GM21825 (cell line): Measurements from ENCODE around the gene ZNF275.
"Not testable (repeated sequence)": the region's sequence is repeated elsewhere in the genome, so short reads cannot be mapped to it uniquely, and the experiment has no call there.

ENCODE experiments used
- ATAC-seq: cut with Tn5 transposase; IDR thresholded peaks from one replicate; pipeline ENCODE4 v1.9.1; 2021; ENCODE audit warnings: mild to moderate bottlenecking, moderate library complexity; ENCODE audit not compliant: unreplicated experiment

The ZNF275 gene

DNA sequence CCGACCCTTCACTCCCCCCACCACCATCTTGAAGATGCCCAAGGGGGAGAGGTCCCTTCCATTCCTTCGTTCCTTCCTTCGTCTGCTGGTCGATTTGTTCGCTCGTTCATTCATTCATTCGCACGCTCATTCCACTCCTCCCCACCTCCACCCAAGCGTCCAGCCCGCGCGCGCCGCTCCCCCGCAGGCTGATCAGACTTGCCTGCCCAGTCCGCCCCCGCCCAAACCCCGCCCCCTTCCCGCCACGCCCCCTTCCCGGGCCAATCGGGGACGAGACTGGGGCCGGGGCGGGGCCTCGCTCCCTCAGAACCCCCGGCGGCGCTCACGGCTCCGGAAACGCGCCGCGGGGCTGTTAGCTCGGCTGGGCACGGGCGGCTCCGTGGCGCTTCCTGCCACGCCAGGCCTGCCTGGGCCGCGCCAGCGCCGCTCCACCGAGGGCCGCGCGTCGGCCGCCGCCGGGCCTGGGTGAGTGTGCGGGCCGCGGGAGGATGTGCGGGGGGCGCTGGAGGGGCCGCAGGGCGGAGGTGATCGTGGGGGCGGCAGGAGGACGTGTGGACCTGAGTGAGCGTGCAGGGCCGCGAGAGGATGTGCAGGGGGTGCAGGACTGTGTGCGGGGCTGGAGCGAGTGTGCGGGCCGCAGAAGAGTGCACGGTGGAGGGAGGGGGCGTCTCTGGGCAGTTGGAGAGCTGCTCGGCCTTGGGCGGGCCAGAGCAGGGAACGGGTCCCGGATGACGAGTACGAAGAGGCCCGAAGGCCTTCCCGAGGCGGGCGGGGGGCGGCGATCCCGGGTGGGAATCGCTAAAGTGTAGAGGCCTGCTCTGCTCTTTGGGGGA, at the start of gene ZNF275:
Gene ZNF275, plus strand, starts transcription at position 333 of the 833 bp plus-strand sequence. CDS start 2,527 bp downstream, outside the sequence.
- ATAC-seq: peak; percentile 82

DNA sequence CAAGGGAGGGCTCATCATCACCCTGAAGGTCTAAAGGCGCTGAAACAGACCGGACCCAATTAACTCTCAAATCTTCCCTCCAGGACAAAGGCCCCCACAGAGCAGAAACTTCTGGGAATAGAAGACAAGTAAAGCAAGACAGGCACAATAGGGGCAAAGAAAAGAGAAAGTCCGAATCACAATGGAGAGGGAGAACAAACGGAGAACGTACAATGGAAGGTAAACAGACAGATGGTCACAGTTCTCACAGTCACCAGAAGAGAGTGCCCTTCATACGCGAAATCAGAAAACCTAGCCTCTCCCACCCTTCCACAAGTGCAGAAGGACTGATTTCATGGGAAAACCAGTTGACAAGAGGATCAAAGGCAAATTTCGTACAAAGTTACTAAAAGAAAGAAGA, 48.3 kb upstream of the ZNF275 start:
- not testable (repeated sequence) for ATAC-seq

- ATAC-seq: not testable (repeated sequence)
These were observed 45.1 kb upstream of the ZNF275 start for GRCh38 chrX:153288807-153289206.

DNA sequence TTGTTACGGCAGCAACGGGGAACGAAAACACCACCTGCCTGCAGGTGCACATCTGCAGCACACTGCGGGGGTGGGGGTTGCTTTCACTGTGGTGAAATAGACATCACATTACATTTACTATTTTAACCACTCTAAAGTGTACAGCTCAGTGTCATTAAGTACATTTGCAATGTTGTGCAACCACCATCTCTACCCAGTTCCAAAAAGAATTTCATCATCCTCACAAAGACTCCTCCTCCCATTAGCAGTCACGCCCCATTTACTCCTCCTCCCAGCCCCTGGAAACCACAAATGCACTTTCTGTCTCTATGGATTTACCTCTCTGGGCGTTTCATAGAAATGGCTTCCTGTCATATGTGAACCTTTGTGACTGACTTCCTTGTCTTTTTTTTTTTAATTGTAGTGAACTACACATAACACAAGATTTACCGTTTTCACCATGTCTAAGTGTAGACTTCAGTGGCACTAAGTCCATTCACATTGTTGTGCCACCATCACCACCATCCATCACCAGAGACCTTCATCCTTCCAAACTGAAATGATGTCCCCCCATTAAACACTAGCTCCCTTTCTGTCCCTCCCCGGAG, 40.4 kb upstream of the ZNF275 start:
- ATAC-seq: not testable (repeated sequence)

DNA sequence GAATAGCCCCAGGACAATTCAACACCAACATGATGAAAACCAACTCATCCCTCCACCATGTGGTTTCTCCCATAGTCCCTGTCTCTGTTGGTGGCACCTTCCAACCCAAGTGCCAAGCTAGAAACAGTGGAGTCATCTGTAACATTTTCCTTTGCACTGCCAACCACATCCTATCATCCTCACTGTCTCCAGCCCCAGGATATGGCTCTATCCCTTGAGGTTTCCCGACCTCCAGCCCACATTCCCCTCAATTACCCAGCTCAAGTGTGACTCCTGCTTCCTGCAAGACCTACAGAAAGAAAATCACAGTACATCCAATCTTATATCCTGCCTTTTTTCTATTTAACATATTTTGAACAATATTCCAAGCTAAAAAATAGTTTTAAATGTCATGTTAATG, 36.6 kb upstream of the ZNF275 start:
- ATAC-seq: no peak

DNA sequence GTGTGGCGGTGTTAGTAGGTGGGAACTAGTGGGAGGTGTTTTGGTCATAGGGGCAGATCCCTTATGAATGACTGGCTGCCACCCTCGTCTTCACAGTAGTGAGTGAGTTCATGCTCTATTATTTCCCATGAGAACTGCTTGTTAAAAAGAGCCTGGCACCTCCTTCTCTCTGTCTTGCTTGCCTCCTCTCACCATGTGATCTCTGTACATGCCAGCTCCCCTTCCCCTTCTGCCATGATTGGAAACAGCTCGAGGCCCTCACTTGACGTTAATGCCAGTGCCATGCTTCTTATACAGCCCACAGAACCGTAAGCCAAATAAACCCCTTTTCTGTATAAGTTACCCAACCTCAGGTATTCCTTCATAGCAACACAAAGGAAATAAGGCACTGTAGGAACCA, 34.1 kb upstream of the ZNF275 start:
- ATAC-seq: no peak

GRCh38 chrX:153301746-153302145, 32.2 kb upstream of the ZNF275 start:
- no peak for ATAC-seq

- no peak for ATAC-seq
These were observed 31.2 kb upstream of the ZNF275 start for GRCh38 chrX:153302796-153303195.

- no peak for ATAC-seq
These were observed 30.4 kb upstream of the ZNF275 start for GRCh38 chrX:153303276-153304262.

- no peak for ATAC-seq
These were observed 28.8 kb upstream of the ZNF275 start for GRCh38 chrX:153304988-153305736.

- ATAC-seq: no peak
These were observed 28.0 kb upstream of the ZNF275 start for GRCh38 chrX:153305972-153306371.

DNA sequence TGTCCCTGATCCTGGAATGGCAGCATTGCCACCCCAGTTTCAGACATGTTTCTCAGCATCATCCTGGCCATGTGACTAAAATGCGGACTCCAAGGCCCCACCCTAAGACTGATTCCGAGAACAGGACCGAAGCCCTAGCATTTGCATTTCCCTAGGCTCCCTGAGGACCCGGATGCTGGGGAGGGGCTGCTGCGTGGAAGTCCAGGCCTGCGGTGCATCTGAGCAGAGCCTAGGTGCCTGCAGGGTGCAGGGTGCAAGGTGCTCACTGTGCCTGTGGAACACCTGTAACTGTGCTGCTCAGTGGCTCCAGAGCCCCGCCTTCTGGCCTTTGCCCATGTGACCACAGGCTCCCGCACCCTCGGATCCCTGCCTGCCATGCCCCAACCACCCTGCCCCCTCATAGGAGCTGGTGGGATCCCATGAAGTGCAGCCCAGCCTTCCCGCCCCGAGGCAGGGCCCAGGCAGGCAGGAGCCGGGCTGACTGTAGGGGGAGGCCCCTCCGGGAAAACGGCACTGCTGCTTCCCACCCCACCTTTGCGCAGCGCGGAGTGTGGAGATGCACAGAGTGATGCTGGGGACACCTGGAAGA, 27.3 kb upstream of the ZNF275 start:
- ATAC-seq: no peak

GRCh38 chrX:153307276-153308178, 26.4 kb upstream of the ZNF275 start:
- ATAC-seq: no peak

DNA sequence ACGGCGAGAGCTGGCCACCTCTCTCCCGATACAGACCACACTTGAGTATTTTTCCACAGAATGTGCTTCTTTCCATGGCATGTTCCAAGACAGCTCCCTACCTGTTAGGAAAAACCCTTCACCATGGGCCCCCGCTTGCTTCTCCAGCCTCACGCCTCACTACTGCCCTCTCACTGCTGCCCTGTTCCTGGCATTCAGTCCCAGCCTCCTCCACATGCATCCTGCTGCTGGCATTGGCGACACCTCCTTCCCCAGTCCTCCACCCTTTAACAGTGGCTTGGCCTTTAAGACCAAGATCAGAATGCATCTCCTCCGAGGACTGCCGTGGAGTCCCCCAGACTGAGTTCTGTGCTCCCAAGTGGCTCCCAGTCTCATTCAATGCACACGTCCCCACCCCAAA, 23.1 kb upstream of the ZNF275 start:
- ATAC-seq: no peak

DNA sequence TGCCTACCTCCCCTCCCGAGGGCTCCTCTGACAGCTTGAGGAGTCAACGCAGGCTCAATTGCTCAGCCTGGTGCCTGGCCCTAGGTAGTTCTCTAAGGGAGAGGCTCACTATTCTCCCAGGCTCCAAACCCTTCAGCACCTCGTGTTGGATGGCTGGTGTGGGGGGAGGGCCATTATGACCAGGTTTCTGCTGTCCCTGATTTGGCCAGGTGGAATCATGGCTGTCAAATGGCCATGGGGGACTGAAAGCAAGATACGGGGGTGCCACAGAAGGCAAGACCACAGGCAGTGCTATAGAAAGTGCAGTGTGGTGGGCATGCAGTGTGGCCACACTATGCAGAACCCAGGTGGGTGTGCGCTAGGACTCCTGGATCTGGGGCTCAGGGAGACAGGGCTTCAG, 21.9 kb upstream of the ZNF275 start:
- no peak for ATAC-seq

- ATAC-seq: no peak
These were observed 21.1 kb upstream of the ZNF275 start for GRCh38 chrX:153312842-153313241.

DNA sequence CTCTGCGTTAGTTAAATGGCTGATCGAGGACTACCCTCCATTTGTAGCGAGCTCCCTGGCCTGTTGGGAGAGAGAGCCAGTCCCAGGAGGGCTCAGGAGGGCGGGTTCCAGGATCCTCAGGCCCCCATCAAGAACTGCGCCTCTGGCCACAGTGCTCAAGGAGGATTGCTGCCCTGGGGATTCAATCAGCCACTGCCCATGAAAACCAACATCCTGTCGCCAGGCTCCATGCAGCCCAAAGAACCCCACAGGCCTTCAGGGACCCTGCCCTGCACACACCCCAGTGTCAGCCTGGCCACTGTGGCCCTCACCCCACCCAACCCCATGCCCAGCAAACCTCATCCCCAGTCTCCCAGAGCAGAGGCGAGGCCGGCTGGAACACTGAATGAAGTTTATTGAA, 16.6 kb upstream of the ZNF275 start:
- no peak for ATAC-seq

DNA sequence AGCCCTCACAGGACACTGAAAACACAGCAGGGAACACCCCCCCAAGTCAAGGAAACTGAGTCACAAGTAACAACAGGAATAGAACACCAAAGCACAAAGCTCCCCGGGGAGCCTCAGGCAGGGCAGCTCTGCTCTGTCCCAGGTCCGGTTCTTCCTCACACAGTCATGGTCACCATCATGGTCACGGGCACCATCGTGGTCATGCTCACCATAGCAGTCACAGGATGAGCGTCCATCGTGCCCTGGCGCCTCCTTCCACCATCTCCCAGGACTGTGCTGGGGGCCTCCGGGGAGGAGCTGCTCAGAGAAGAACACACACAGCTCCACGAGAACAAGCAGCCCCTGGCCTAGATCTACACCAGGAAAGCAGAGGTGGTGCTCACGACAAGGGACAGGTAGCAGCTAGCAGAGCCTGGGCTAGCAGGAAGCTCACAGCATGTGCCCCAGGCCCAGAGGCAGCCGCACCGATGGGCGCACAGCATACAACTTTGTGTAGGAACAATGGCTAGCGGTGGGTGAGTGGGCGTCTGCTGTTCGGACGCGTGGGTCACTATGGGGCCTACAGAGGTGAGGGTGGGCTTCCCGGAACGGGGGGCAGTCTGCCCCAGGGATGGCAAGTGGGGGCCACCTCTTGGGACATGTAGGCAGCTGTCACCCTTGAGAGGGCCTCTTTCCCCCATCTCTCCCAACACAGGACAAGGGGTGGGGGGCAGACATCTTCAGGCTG, 15.8 kb upstream of the ZNF275 start:
- ATAC-seq: no peak
